ENCODE data around the gene TMEM45A. TPM values are rescaled to one million over a fixed set of nuclear protein-coding genes. Genes with fewer than 3 reads are reported as not detected.

Gene TMEM45A
- total and polyA plus RNA-seq, 2 donors = 2.6 to 22.1 TPM

DNA sequence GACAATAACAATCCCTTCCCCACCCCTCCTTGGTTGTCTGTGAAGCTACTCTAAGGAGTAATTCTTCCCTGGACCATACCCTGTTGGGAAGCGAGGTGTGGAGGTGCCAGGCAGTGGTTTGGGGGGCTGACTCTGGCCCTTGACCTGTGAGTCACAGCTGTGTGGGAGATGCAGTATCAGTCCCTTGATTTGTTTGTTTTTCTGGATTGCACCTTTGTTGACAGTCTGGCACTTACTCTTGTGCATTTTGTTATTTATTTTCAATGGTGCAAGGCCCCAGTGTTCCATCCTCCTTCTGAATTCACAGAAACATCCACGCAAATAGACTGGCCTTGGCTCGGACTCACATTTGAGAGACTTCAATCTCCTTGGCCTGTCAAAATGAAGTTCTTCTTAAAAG is 29.7 kb downstream of the TMEM45A start:
- no peaks in the 10 kb centered on the region for H3K36me3 ChIP-seq (ENCODE audit: control insufficient read depth in 2 of 2, insufficient read depth in 2 of 2, low read length in 1 of 2)
- WGBS = 97% methylated on average over 3 of the region's 3 CpGs
- no peak for DNase-seq (ENCODE audit: low read depth in 6 of 9, low spot score in 9 of 9)
- H3K9me3 ChIP-seq (ENCODE audit: control insufficient read depth in 2 of 2, insufficient read depth in 1 of 2, low read length in 1 of 2) = peaks cover 0 to 3% of the 10 kb centered on the region in 2 donors
- no peak overlapping the region for H3K27ac ChIP-seq (ENCODE audit: low read depth in 1 of 2, low read length in 1 of 2)
- H3K27me3 ChIP-seq (ENCODE audit: control insufficient read depth in 2 of 2, insufficient read depth in 1 of 2, low read length in 1 of 2) = no peaks in the 10 kb centered on the region
- no peaks in the 10 kb centered on the region for H3K4me1 ChIP-seq (ENCODE audit: control insufficient read depth in 2 of 2, insufficient read depth in 2 of 2, low read length in 2 of 2)
- H3K4me3 ChIP-seq (ENCODE audit: low read length in 2 of 2) = no peak overlapping the region

DNA sequence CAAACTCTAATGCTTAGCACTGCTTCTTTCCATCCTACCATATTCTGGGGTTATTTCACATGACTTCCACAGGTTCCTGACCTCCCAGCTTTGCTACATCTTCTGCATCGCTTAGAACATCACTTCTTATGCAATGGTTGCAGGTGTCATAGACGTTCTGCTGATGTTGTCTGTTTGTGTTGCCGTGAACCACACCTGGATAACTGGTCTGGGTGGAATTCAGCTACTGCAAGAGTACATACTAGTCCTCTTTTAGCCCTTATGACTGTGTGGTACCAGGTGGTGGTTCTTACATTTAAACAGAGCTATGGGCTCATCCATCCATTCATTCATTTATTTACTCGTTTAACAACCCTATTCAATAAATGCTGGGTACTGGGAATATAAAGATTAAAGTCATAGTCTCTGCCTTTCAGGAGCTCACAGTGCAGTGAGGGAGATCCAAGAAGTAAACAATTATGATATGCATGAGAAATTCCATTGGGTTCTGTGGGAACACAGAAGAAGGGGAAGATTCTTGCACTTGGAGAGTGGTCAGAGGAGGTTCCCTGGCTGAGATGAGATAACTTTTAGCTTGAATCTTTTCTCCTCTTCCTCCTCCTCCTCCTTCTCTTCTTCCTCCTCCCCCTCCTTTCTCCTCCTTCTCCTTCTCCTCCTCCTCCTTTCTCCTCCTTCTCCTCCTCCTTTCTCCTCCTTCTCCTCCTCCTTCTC is 30.8 kb downstream of the TMEM45A start:
- no peaks in the 10 kb centered on the region for H3K27me3 ChIP-seq (ENCODE audit: control insufficient read depth in 2 of 2, insufficient read depth in 1 of 2, low read length in 1 of 2)
- H3K27ac ChIP-seq (ENCODE audit: low read depth in 1 of 2, low read length in 1 of 2) = no peak overlapping the region
- 95% methylated on average over 4 of the region's 4 CpGs for WGBS
- H3K9me3 ChIP-seq (ENCODE audit: control insufficient read depth in 2 of 2, insufficient read depth in 1 of 2, low read length in 1 of 2) = peaks cover 0 to 3% of the 10 kb centered on the region in 2 donors
- no peak for DNase-seq (ENCODE audit: low read depth in 6 of 9, low spot score in 9 of 9)
- H3K4me3 ChIP-seq (ENCODE audit: low read length in 2 of 2) = no peak overlapping the region
- no peaks in the 10 kb centered on the region for H3K36me3 ChIP-seq (ENCODE audit: control insufficient read depth in 2 of 2, insufficient read depth in 2 of 2, low read length in 1 of 2)
- H3K4me1 ChIP-seq (ENCODE audit: control insufficient read depth in 2 of 2, insufficient read depth in 2 of 2, low read length in 2 of 2) = no peaks in the 10 kb centered on the region

DNA sequence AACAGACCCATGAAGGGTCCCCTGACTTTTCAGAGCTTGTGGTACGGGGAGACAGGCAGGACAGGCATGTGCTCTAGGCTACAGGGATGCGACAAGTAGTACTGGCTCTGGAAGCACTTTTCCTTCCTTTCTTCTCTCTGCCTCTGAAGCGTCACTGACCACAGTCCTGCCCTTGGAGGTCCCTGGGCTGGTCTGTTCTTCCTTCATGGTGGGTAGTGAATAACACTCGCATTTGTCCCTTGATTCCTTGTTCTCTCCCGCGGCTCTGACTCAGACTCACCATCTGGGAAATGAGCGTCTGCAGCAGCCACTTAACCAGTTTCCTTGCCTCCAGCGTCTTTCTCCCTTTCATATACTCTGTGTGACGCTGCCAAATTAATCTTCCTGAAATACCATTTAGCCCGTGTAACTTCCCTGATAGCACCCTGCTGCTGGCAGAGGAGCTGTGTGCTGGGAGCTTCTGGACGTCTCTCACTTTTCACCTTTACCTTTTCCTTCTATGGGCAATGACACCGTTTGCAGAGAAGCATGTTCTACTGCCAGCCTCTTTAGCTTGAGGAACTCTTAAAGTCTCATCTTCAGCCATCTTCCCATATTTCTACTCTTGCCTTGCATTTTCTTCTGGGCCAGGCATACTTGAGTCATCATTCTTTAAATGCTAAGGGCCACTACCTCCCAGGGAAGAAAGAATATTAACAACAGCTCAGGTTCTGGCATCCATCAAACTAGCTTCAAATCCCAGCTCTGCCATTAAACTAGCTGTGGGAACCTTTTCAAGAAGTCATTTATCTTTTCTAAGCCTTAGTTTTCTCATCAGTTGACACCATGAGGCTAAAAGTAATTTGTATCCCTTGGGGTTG is 33.6 kb downstream of the TMEM45A start:
- DNase-seq (ENCODE audit: low read depth in 6 of 9, low spot score in 9 of 9) = no peak
- Histone ChIP-seq H3K36me3 (ENCODE audit: control insufficient read depth in 2 of 2, insufficient read depth in 2 of 2, low read length in 1 of 2) (no peaks in the 10 kb centered on the region), H3K9me3 (ENCODE audit: control insufficient read depth in 2 of 2, insufficient read depth in 1 of 2, low read length in 1 of 2) (peaks cover 0 to 3% of the 10 kb centered on the region in 2 donors), H3K27me3 (ENCODE audit: control insufficient read depth in 2 of 2, insufficient read depth in 1 of 2, low read length in 1 of 2) (no peaks in the 10 kb centered on the region), H3K27ac (ENCODE audit: low read depth in 1 of 2, low read length in 1 of 2) (no peak overlapping the region), H3K4me3 (ENCODE audit: low read length in 2 of 2) (no peak overlapping the region), H3K4me1 (ENCODE audit: control insufficient read depth in 2 of 2, insufficient read depth in 2 of 2, low read length in 2 of 2) (no peaks in the 10 kb centered on the region)
- 95% methylated on average over 12 of the region's 12 CpGs for WGBS

DNA sequence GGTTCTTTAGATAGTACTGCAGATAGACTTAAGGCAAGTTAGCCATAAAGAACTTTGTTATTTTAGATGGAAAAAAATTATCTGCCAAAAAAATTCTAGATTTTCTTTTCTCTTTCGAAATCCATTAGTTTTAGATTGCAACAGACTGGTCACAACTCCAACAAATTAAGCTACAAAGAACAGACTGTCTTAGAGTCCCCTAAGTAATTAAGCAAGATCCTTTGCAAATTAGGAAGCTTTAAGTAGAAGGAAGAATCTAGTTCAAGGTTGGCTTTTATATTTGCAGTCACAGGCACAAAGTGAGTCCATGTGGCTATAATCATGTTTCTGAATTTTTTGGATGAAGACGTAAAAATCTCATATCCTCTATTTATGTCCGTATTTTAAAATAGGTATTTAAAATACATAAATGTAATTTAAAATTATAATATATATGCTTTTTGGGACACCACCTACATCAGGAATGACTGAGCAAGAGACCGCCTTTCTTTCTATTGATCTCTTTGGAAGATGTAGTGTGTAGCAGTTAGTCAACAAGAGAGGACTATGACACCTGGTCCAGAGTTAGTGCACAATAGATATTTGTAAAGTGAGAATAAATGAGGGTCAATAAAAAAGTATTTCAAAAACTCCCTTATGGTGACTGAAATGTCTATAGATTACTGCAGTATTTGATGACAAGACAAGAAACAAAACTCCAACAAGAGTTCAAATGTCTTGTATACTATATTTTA is 34.4 kb downstream of the TMEM45A start:
- no peak overlapping the region for H3K4me3 ChIP-seq (ENCODE audit: low read length in 2 of 2)
- WGBS = 97% methylated on average over 4 of the region's 4 CpGs
- no peaks in the 10 kb centered on the region for H3K27me3 ChIP-seq (ENCODE audit: control insufficient read depth in 2 of 2, insufficient read depth in 1 of 2, low read length in 1 of 2)
- no peaks in the 10 kb centered on the region for H3K4me1 ChIP-seq (ENCODE audit: control insufficient read depth in 2 of 2, insufficient read depth in 2 of 2, low read length in 2 of 2)
- no peaks in the 10 kb centered on the region for H3K9me3 ChIP-seq (ENCODE audit: control insufficient read depth in 2 of 2, insufficient read depth in 1 of 2, low read length in 1 of 2)
- no peak overlapping the region for H3K27ac ChIP-seq (ENCODE audit: low read depth in 1 of 2, low read length in 1 of 2)
- no peaks in the 10 kb centered on the region for H3K36me3 ChIP-seq (ENCODE audit: control insufficient read depth in 2 of 2, insufficient read depth in 2 of 2, low read length in 1 of 2)
- DNase-seq (ENCODE audit: low read depth in 6 of 9, low spot score in 9 of 9) = no peak

DNA sequence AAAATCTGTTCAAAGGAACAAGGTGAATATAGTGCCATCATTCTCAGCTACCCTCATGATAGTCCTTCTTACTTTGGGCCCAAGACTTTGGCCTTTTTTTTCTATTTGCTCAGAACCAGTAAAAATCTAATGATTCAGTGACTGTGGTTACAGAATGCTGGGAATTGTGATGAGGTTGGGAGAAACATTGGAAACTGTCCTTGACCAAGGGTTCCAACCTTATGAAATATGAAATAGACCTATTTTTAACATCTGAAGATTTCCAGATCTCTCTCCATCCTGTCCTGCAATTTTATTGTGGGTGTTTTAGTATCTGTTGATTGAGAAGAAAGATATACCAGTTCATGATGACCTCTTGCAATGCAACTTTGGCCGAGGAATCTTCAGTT is 34.9 kb downstream of the TMEM45A start:
- WGBS = 96% methylated on average over 1 of the region's 1 CpG
- no peaks in the 10 kb centered on the region for H3K27me3 ChIP-seq (ENCODE audit: control insufficient read depth in 2 of 2, insufficient read depth in 1 of 2, low read length in 1 of 2)
- H3K4me3 ChIP-seq (ENCODE audit: low read length in 2 of 2) = no peak overlapping the region
- H3K27ac ChIP-seq (ENCODE audit: low read depth in 1 of 2, low read length in 1 of 2) = no peak overlapping the region
- no peak for DNase-seq (ENCODE audit: low read depth in 6 of 9, low spot score in 9 of 9)
- no peaks in the 10 kb centered on the region for H3K36me3 ChIP-seq (ENCODE audit: control insufficient read depth in 2 of 2, insufficient read depth in 2 of 2, low read length in 1 of 2)
- no peaks in the 10 kb centered on the region for H3K9me3 ChIP-seq (ENCODE audit: control insufficient read depth in 2 of 2, insufficient read depth in 1 of 2, low read length in 1 of 2)
- no peaks in the 10 kb centered on the region for H3K4me1 ChIP-seq (ENCODE audit: control insufficient read depth in 2 of 2, insufficient read depth in 2 of 2, low read length in 2 of 2)

DNA sequence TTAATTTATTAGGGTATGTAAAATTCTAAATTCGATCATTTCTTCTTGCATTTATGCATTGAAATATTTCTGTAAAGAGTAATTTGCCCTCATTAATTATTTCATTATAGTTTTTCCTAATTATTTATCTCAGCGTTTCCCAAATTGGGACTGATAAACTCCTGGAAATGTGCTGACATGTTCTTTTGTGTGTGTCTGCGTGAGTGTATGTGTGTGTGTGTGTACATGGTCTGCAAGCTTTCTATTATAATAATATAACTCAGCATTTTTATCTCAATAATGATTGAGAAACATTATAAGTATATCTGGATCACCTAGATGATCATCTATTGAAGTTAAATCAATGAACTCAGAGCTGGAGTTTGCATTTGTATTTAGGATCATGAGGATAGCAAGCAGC is 38.7 kb downstream of the TMEM45A start:
- no peak for DNase-seq (ENCODE audit: low read depth in 6 of 9, low spot score in 9 of 9)
- no peaks in the 10 kb centered on the region for H3K9me3 ChIP-seq (ENCODE audit: control insufficient read depth in 2 of 2, insufficient read depth in 1 of 2, low read length in 1 of 2)
- no peaks in the 10 kb centered on the region for H3K36me3 ChIP-seq (ENCODE audit: control insufficient read depth in 2 of 2, insufficient read depth in 2 of 2, low read length in 1 of 2)
- H3K27ac ChIP-seq (ENCODE audit: low read depth in 1 of 2, low read length in 1 of 2) = no peak overlapping the region
- H3K27me3 ChIP-seq (ENCODE audit: control insufficient read depth in 2 of 2, insufficient read depth in 1 of 2, low read length in 1 of 2) = no peaks in the 10 kb centered on the region
- H3K4me3 ChIP-seq (ENCODE audit: low read length in 2 of 2) = no peak overlapping the region
- H3K4me1 ChIP-seq (ENCODE audit: control insufficient read depth in 2 of 2, insufficient read depth in 2 of 2, low read length in 2 of 2) = no peaks in the 10 kb centered on the region
- 94% methylated on average over 3 of the region's 3 CpGs for WGBS

DNA sequence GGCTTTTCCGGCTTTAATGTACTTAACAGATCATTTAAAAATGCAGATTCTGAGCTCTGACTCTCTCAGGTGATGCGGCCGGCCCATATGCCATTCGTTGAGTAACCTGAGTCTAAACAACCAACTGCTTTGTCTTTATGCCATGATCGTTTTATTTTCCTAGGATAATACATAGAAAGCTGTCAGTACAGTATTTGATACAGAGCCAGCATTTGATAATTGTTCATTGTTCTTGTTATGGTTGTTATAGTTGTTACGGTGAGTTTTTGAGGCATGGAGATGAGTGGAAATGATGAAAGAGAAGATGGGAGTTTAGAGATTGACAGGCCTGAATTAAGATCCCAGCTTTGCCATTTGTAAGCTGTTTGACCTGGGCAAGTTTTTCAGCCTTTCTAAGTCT is 40.0 kb downstream of the TMEM45A start:
- Histone ChIP-seq H3K36me3 (ENCODE audit: control insufficient read depth in 2 of 2, insufficient read depth in 2 of 2, low read length in 1 of 2) (no peaks in the 10 kb centered on the region), H3K27ac (ENCODE audit: low read depth in 1 of 2, low read length in 1 of 2) (no peak overlapping the region), H3K4me1 (ENCODE audit: control insufficient read depth in 2 of 2, insufficient read depth in 2 of 2, low read length in 2 of 2) (no peaks in the 10 kb centered on the region), H3K4me3 (ENCODE audit: low read length in 2 of 2) (no peak overlapping the region), H3K27me3 (ENCODE audit: control insufficient read depth in 2 of 2, insufficient read depth in 1 of 2, low read length in 1 of 2) (no peaks in the 10 kb centered on the region), H3K9me3 (ENCODE audit: control insufficient read depth in 2 of 2, insufficient read depth in 1 of 2, low read length in 1 of 2) (no peaks in the 10 kb centered on the region)
- DNase-seq (ENCODE audit: low read depth in 6 of 9, low spot score in 9 of 9) = no peak
- 93% methylated on average over 6 of the region's 6 CpGs for WGBS

DNA sequence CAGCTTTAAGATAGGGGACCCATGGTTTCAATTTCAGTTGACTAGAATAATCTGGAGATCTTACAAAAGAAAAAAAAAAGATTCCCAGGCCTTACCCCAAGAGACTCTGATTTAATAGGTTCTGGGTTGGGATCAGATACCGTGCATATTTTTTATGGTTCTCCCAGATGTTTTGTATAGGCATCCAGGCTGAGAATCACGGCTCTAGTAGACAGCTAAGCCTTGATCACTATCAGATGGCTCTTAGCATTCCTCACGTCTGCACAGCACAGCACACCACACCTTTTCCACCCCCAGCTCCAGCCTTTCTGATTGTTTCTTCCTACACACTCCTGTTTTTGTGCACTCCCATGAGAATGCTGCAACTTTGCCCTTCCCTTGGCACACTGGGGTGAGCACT is 40.8 kb downstream of the TMEM45A start:
- DNase-seq (ENCODE audit: low read depth in 6 of 9, low spot score in 9 of 9) = no peak
- no peaks in the 10 kb centered on the region for H3K9me3 ChIP-seq (ENCODE audit: control insufficient read depth in 2 of 2, insufficient read depth in 1 of 2, low read length in 1 of 2)
- 95% methylated on average over 3 of the region's 3 CpGs for WGBS
- no peak overlapping the region for H3K27ac ChIP-seq (ENCODE audit: low read depth in 1 of 2, low read length in 1 of 2)
- no peak overlapping the region for H3K4me3 ChIP-seq (ENCODE audit: low read length in 2 of 2)
- no peaks in the 10 kb centered on the region for H3K27me3 ChIP-seq (ENCODE audit: control insufficient read depth in 2 of 2, insufficient read depth in 1 of 2, low read length in 1 of 2)
- H3K36me3 ChIP-seq (ENCODE audit: control insufficient read depth in 2 of 2, insufficient read depth in 2 of 2, low read length in 1 of 2) = no peaks in the 10 kb centered on the region
- no peaks in the 10 kb centered on the region for H3K4me1 ChIP-seq (ENCODE audit: control insufficient read depth in 2 of 2, insufficient read depth in 2 of 2, low read length in 2 of 2)

DNA sequence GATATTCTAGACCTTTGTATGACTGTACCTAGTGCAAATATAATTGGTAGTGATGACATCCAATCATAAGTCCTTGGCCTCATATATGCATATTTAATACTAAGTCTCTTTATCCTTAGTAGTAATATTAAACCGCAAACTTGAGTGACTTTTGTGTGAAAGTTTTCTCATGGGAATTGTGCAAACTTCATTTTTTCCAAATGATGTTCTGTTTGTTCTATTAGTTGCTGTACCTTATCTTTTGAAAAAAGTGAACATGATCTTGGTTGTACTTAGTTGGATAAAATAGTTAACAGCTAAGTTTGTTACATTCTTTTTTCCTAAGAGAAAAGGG is 43.2 kb downstream of the TMEM45A start:
- Histone ChIP-seq H3K27me3 (ENCODE audit: control insufficient read depth in 2 of 2, insufficient read depth in 1 of 2, low read length in 1 of 2) (no peaks in the 10 kb centered on the region), H3K27ac (ENCODE audit: low read depth in 1 of 2, low read length in 1 of 2) (no peak overlapping the region), H3K4me1 (ENCODE audit: control insufficient read depth in 2 of 2, insufficient read depth in 2 of 2, low read length in 2 of 2) (no peaks in the 10 kb centered on the region), H3K36me3 (ENCODE audit: control insufficient read depth in 2 of 2, insufficient read depth in 2 of 2, low read length in 1 of 2) (no peaks in the 10 kb centered on the region), H3K4me3 (ENCODE audit: low read length in 2 of 2) (no peak overlapping the region), H3K9me3 (ENCODE audit: control insufficient read depth in 2 of 2, insufficient read depth in 1 of 2, low read length in 1 of 2) (no peaks in the 10 kb centered on the region)
- 99% methylated on average over 1 of the region's 1 CpG for WGBS
- DNase-seq (ENCODE audit: low read depth in 6 of 9, low spot score in 9 of 9) = no peak
